Stimulated activated CD4-positive, alpha-beta T cell treated with anti-CD3 and anti-CD28 coated beads, Interleukin-2, amount 100 ng/mL, for 24 hours (primary cell): ENCODE results near the gene TIMM13.
"Not testable (repeated sequence)": the region's sequence is repeated elsewhere in the genome, so short reads cannot be mapped to it uniquely, and the experiment has no call there.

Experiments used
- DNase-seq, 2 donors: peaks; one replicate each; pipeline ENCODE4 v3.0.0-alpha.2; 2020

Gene TIMM13

DNA sequence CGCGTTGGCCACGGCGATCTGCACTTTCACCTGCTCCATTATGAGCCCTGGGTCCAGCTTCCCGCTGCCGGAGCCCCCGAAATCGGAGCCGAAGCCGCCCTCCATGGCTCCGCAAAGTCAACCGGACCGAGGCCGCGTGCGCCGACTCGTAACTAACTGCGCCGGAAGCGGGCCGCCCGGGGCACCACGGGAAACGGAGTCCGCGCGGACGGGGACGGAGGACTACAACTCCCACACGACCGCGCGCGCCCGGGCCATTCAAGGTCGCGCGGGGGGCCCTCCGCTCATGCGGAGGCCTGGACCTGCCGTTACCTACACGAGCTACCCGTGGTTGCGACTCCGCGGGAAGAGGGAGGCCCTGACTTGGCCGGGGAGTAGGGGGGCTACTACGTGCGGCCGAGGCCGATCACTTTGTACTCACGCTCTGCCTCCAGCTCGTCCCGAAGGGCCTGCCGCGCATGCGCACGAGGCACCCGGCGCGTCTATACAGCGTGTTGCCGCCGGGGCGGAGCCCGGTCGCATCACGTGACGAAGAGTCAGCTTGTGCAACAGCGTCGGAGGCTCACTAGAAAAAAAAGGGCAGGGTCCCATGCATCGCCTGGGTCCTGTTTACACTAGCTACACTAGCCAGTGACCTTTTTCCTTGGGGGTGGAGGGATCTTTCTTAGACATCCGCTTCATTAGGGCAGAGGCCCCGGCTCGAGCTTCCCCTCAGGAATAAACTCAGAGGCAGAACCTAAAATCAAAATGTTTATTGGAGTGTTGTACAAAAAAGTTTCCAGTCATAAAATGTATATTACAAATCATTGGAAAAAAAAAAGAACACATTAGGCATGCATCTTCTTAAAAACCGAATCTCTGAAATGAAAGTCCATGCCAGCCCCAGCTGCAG, at the start of gene TIMM13:
Gene TIMM13, minus strand, starts transcription at position 158 of the 892 bp plus-strand sequence. Its CDS starts 53 bp downstream, at position 105.
- peak; percentile 96 to 97 for DNase-seq

DNA sequence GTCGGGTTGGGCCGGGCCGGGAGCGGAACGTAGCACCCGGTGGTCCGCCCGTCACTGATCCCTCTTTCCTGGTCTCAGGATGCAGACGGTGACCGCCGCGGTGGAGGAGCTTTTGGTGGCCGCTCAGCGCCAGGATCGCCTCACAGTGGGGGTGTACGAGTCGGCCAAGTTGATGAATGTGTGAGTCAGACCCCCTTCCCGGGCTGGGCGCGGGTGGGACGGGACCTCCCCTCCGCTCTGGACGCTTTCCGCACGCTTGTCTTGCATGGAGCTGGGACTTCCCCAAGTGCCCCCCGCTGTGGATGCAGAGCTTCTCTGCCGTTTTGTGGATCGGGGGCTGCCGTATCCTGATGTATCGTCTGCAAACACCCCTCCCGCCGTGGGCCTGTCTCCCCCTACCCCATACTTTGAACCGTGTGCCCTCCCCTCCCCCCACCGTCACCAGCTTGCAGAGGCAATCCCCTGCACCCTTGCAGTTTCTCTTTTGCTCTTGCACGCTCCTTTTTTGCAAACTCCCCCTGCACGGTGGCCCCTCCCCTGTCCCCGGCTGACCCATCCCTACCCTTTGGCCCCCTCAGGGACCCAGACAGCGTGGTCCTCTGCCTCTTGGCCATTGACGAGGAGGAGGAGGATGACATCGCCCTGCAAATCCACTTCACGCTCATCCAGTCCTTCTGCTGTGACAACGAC, 49.2 kb upstream of the TIMM13 start:
- peak; percentile 74 to 78 for DNase-seq

DNA sequence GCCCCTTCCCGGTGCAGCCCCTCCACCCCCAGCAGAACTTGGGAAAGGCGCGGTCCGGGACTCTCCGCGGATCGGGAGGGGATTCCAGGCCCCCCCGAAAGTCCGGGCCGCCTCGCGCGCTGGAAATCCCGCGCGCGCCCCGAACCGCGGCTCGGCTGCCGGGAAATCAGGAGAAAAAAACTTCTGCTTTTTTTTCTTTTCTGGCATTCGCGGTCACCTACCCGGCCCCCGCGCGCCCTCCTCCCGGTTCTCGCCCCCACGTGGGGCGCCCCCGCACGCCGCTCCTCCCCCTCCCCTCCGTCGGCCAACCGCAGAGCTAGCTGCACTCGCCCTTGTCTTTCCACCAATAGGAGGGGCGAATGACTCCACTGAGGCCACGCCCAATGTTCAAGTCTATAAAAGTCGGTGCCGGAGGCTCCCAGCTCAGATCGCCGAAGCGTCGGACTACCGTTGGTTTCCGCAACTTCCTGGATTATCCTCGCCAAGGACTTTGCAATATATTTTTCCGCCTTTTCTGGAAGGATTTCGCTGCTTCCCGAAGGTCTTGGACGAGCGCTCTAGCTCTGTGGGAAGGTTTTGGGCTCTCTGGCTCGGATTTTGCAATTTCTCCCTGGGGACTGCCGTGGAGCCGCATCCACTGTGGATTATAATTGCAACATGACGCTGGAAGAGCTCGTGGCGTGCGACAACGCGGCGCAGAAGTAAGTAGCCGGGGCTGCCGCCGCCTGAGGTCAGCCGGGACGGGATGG, 48.5 kb upstream of the TIMM13 start, which contains the start of gene GADD45B:
Gene GADD45B, plus strand, starts transcription at position 426 of the 749 bp plus-strand sequence. Its CDS starts 232 bp downstream, at position 658.
- peak; percentile 96 to 97 for DNase-seq

DNA sequence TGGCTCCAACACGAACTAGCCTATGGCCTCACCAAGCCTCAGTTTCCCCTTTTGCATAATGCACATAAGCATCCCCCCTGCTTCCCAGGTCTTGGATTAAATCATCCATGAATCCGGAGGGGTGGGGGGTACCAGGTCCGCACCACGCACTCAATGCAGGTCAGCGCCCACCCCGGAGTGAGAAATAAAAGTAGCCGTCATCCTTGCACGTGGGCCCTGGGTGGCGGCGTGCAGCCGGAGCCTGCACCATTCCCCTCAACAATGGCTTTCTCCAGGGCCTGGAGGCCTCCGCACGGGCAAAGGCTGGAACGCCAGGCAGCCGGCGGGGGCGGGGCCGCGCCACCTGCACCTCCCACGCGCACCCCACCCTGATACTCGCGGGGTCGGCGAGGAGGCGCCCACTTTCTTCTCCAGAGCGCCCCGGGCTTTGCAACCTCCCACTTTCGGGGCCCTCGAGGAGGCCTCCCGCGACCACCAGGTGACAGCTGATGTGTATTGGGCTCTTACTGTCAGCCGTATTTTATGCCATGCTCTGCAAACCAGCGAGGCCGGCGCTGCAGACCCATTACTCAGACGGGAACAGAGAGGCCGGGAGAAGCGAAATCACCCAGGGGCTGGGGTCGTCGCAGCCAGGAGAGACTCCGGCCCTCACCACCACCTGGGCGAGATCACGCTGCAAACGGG, 47.8 kb upstream of the TIMM13 start:
- peak; percentile 67 to 76 for DNase-seq

DNA sequence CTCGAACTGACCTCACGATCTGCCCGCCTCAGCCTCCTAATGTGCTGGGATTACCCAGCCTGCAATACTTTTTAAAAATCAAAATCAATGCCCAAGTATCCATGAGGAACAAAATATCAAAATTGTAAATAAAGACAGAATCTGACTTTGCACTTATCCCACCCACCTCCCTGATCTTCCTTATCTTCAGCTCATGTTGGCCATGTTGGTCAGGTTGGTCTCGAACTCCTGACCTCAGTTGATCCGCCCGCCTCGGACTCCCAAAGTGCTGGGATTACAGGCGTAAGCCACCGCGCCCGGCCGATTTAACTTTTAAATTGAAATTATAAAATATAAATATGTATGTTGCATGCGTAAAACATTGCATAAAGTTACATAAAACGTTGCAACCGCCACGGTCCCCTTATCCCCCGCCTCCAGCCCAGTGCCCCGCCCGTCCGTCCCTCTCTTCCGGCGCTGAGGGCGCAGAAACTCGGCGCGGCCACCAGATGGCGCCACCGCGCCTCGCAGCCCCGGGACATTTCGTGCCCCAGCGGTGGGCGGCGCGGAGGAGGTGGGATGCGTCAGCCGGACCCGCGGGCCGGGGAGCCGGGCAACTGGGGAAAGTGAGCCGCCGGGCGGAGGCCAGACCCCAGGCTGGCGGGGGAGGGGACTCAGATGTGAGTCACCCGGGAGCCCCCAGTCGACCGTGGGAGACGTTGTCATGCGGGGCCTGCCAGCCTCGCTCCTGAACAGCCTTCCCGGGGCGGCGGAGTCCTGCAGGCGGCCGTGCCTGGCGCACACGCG, 47.0 kb upstream of the TIMM13 start:
- peak; percentile 90 to 92 for DNase-seq

DNA sequence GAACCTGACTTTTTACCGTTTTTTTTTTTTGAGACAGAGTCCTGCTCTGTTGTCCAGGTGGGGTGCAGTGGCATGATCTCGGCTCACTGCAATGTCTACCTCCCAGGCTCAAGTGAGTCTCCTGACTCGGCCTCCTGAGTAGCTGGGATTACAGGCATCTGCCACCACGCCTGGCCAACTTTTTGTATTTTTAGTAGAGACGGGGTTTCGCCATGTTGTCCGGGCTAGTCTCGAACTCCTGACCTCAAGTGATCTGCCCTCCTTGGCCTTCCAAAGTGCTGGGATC, 42.5 kb upstream of the TIMM13 start:
- not testable (repeated sequence) for DNase-seq

DNA sequence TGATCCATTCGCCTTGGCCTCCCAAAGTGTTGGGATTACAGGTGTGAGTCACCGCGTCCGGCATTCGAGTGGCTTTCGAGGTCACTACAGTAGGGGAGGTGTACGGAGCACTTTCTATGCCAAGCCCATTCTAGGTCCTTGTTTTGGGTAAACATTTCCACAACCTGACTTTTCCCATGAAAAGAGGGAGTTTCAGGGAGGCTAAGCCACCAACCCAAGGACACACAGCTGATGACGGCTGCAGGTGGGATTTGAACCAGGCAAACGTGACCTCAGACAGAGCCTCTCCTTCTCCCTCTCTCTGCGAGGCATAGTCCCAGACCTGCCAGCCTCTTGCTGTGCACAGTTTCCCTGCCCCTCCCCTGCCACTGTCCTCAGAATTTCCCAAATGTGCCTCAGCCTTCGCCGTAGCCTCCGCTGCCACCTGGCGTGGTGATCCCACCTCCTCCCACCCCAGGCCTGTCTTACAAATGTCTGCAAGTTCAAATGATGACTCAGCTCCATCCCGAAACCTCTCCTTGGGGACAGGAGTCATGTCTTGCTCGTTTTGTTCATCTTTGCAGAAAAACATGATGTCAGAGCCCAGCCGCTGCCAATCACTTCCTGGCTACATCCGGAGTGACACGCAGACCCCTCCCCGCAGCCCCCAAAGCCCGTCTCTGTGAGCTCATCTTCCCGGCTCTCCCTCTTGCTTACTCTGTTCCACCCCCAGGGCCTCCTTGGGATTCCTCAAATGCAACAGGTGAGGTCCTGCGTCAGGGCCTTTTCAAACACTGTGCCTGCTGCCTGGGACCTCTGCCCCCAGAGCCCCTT, 41.9 kb upstream of the TIMM13 start:
- DNase-seq, result peak in 1 of 2 donors; percentile 54

DNA sequence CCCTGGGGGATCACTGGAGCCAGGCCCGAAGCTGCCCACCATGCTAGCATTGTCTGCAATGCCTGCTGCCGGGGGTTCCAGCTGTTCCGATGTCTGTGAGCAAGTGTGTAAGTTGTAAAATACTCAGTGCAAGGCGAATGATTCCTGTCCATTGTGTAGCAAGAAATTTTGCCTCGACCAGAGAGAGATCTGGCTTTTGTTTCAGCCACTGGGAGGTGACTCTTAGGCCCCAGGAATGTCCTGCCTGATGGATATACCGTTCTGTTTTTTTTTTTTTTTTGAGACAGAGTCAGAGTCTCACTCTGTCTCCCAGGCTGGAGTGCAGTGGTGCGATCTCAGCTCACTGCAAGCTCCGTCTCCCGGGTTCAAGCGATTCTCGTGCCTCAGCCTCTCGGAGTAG, 41.2 kb upstream of the TIMM13 start:
- DNase-seq, result no peak

DNA sequence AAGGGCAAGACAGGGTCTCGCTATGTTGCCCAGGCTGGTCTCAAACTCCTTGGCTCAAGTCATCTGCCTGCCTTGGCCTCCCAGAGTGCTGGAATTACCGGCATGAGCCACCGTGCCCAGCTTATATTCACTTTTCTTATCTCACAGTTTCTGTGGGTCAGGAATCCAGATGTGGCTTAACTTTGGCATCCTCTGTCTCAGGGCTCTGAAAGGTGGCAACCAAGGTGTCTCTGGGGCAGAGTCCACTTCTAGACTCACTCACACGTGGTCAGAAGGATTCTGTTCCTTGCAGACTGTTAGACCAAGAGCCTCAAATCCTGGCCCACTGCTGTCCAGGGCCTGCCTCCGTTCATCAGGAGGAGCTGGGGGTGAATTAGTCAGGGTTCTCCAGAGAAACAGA, 37.0 kb upstream of the TIMM13 start:
- no peak for DNase-seq

DNA sequence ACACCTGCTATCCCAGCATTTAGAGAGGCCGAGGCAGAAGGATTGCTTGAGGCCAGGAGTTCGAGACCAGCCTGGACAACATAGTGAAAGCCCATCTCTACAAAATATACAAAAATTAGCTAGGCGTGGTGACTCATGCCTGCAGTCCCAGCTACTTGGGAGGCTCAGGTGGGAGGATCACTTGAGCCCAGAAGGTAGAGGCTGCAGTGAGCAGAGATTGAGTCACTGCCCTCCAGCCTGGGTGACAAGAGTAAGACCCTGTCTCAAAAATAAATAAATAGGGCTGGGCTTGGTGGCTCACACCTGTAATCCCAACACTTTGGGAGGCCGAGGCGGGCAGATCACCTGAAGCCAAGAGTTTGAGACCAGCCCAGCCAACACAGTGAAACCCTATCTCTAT, 36.3 kb upstream of the TIMM13 start:
- not testable (repeated sequence) for DNase-seq

DNA sequence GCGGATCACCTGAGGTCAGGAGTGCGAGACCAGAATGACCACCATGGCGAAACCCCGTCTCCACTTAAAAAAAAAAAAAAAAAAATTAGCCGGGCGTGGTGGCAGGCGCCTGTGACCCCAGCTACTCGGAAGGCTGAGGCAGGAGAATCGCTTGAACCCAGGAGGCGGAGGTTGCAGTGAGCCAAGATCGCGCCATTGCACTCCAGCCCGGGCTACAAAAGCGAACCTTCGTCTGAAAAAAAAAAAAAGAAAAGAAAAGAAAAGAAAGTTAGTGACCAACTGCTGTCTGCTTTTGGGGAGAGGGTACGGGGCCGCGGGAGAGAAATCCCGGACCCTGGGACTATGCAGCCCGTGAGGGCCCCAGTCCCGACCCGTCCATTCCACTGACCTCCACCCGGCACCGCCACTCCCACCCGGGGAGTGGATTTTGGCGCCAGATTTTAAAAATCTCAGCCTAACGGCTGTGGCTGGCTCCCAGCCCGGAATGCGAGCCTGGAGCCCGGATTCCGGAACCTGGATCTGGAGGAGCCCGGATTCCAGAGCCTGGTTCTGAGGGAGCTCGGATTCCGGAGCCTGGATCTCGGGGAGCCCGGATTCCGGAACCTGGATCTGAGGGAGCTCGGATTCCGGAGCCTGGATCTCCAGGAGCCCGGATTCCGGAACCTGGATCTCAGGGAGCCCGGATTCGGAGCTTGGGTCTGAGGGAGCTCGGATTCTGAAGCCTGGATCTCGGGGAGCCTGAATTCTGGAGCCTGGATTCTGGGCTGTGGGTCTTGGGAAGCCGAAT, 35.4 kb upstream of the TIMM13 start:
- DNase-seq, result no peak

DNA sequence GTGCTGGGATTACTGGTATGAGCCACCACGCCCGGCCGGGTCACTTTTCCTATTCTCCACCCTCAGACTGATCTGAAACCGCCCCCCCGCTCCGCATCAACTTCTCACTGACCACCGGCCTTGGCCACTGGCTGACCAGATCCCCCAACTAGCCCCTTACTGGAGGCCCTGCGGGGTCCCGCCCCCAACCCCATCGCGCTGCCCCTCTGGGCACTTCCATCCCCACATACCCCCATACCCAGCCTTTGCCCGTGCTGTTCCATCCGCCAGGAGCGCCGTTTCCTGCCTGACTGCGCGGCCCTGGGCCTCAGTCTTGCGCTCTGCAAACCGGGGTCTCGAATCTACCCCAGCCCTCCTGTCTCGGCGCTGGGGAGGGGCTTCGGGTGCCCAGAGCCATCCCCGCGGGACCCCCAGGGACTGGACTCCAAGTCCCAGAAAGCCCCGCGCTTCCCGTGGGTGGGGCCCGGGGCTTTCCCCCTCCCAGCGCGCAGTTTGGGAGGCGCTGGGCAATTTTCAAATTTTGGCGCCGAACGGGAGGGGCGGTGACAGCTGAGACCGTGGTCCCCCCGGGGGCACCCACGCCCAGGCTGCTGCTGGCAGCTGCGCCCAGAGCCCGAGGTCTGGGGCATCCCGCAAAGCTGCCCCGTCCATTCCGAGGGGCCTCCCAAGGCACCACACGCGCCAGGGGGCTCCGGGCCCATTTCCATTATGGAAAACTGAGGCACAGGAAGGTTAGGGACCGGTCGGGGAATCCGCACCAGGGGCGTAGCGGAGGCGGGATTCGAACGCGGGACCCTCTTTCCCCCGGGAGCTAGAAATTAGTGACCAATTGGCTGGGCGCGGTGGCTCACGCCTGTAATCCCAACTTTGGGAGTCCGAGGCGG, 34.6 kb upstream of the TIMM13 start:
- DNase-seq, result peak; percentile 70 to 86

DNA sequence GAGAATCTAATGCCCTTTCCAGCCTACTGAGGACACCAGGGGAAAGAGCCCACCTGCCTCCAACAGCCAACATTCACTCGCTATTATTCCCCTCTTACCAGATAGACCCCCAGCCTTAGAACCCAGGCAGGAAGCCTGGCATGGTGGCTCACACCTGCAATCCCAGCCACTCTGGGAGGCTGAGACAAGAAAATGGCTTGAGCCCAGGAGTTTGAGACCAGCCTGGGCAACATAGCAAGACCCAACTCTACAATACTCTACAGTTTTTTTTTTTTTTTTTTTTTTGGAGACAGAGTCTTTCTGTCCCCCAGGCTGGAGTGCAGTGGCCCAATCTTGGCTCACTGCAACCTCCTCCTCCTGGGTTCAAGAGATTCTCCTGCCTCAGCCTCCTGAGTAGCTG, 32.9 kb upstream of the TIMM13 start:
- no peak for DNase-seq

DNA sequence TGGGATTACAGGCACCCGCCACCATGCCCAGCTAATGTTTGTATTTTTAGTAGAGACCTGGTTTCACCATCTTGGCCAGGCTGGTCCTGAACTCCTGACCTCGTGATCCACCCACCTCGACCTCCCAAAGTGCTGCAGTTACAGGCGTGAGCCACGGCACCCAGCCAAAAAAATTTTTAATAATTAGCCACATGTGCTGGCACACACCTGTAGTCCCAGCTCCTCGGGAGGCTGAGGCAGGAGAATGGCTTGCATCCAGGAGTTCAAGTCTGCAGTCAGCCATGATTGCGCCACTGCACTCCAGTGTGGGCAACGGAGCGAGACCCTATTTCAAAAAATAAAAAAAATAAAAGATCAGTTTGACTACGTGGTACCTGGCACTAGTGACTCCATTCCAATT, 31.4 kb upstream of the TIMM13 start:
- DNase-seq, result not testable (repeated sequence)

DNA sequence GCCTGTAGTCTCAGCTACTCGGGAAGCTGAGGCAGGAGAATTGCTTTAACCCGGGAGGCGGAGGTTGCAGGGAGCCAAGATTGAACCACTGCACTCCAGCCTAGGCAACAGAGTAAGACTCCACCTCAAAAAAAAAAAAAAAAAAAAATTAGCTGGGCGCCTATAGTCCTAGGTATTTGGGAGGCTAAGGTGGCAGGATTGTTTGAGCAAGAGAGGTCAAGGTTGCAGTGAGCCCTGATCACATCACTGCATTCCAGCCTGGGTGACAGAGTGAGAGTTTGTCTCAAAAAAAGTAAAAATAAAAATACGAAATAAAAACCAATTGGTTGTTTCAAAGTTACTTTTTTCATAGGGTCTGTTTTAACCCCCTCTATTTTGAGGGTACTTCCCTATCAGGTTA, 30.7 kb upstream of the TIMM13 start:
- DNase-seq, result no peak

DNA sequence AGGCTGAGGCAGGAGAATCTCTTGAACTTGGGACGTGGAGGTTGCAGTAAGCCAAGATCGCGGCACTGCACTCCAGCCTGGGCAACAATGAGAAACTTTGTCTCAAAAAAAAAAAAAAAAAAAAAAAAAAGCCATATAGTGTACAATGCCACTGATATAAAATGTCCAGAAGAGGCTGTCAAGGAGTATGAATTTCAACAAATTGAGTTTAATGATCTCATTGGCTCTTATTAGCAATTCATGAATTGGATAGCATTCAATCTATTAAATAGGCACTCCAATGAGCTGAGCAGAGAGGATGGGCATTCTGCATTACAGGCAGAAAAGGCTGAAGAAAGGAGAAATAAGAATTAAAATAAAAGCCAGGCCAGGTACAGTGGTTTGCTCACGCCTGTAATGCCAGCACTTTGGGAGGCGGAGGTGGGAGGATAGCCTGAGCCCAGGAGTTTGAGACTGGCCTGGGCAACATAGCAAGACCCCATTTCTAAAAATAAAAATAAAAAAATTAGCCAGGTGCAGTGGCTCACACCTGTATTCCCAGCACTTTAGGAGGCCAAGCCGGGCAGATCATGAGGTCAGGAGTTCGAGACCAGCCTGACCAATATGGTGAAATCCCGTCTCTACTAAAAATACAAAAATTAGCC, 30.1 kb upstream of the TIMM13 start:
- no peak for DNase-seq

DNA sequence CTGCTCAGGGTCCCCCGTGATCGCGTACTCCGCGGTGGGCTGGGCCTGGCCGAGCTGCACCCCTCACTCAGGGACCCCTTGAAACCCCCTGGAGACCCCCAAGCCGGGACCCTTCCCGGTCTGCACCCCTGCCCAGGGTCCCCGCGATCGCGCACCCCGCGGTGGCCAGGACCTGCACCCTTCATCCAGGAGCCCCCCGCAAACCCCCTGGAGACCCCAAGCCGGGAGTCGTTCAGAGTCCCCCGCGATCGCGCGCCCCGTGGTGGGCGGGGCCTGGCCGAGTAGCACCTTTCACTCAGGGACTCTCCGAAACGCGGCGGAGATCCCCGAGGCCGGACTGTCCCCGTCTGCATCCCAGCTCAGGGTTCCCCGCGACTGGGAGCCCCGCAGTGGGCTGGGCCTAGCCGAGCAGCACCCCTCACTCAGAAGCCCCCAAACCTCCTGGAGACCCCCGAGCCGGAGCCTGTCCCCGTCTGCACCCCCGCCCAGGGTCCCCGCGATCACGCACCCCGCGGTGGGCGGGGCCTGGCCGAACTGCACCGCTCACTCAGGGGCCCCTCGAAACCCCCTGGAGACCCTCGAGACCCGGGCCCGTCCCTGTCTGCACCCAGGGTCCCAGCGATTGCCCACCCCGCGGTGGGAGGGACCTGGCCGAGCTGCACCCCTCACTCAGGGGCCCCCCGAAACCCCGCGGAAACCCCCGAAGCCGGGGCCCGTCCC, 28.6 kb upstream of the TIMM13 start:
- peak; percentile 55 to 68 for DNase-seq
